GM18499 (cell line): Measurements from ENCODE around the gene RAB11FIP3.
"Not testable (repeated sequence)": the region's sequence is repeated elsewhere in the genome, so short reads cannot be mapped to it uniquely, and the experiment has no call there.

Source experiments
- ATAC-seq: cut with Tn5 transposase; IDR thresholded peaks from one replicate; pipeline ENCODE4 v1.9.1; 2021; ENCODE audit warnings: moderate number of reproducible peaks; ENCODE audit not compliant: insufficient read depth, unreplicated experiment

Gene RAB11FIP3

DNA sequence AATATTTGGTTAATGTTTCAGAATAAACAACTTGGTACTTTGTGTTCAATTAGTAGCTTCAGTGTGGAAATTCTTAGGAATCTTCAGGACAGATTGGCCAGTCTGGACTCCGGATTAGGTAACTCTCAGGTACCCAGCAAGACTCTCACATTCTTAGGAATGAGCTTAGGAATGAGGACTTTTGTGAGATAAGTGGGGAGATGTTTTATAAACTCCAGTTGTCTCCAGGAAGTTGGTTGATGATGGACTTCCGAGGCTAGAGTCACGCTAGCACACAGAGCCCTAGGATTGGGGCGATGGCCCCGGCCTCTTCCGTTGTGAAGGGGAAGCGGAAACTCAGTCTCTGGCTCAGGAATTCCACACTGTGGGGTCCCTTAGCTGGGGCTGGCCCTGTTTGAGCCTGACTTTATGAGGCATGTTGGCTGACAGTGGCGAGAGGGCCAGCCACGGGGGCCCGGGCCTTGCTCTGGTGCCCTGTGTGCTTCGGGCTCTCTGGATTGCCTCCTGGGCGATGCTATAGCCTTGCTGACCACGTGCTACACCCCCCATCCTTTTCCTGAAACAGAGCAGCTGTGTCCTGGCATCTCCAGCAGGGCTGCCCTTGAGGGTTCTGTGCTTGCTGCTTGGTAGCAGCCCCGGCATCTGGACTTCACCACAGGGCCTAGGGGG, 32.4 kb downstream of the RAB11FIP3 start:
- no peak for ATAC-seq

DNA sequence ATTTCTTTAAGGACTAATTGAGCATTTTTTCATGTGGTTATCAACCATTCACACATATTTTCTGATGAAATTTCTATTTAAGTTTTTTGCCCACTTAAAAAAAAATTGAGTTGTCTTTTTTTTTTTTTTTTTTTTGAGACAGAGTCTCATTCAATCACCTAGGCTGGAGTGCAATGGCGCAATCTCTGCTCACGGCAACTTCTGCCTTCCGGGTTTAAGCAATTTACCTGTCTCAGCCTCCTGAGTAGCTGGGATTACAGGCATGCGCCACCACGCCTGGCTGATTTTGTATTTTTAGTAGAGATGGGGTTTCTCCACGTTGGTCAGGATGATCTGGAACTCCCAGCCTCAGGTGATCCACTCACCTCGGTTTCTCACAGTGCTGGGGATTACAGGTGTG, 34.3 kb downstream of the RAB11FIP3 start:
- no peak for ATAC-seq

DNA sequence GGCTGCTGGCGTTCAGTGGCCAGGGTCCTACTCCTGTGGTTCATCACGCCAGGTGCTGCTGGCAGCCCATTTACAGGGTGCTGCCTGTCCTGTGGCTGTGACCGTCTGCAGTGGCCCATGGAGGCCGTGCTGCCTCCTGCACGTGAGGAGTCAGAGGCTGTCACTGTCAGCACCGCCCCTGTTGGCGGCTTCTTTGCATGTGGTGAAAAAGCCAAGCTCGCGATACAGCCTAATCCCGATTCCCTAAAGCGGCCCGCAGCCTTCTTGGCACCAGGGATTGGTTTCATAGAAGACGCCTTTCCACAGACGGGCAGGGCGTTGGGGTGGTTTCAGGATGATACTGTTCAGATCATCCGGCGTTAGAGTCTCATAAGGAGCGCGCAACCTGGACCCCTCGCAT, 35.3 kb downstream of the RAB11FIP3 start:
- no peak for ATAC-seq

DNA sequence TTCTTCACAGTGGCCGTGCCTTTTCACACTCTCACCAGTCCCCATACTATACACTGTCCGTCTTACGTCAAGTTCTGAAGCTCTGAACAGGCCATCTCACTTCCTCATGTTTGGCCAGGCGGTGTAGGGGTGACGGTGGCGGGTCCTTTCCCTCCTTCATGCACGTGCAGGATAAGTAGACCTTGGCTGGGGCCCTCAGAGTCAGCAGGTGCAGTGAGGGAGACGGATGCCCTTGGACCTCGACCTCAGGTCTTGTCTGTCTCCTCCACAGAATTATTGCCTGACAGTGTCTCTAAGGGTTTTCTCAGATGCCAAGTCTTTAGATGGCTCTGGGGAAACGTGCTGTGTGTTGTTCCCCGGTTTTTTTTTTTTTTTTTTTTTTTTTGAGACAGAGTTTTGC, 37.6 kb downstream of the RAB11FIP3 start:
- no peak for ATAC-seq

DNA sequence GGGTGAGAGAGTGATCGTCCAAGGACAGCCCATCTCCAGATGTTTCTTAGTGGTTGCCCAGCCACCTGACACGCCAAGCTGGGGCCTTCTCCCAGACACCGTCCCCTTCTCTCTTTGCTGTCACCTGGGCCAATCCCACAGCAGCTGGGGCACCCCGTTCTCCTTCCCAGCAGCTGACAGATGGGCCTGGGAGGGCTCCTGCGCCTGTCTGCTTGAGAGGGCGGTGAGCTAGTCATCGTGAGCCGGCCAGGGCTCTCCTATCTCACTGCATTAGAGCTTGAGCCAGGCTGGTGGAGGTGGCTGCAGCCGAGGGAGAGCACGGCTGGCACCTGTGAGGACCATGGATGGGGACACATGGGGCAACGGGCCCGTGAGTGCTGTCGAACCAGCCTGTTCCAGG, 41.2 kb downstream of the RAB11FIP3 start:
- ATAC-seq: no peak

DNA sequence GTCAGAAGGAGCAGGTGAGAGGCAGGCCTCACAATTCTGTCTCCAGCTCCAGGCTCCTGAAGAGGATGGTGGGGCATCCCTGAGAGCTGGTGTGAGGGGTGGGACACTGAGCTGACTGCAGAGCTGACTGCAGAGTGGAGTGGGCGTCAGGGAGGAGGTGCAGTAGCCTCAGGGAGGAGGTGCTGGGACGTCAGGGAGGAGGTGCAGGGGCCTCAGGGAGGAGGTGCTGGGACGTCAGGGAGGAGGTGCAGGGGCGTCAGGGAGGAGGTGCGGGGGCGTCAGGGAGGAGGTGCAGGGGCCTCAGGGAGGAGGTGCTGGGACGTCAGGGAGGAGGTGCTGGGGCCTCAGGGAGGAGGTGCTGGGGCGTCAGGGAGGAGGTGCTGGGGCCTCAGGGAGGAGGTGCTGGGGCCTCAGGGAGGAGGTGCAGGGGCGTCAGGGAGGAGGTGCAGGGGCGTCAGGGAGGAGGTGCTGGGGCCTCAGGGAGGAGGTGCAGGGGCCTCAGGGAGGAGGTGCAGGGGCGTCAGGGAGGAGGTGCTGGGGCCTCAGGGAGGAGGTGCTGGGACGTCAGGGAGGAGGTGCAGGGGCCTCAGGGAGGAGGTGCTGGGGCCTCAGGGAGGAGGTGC, 41.9 kb downstream of the RAB11FIP3 start:
- ATAC-seq: not testable (repeated sequence)

DNA sequence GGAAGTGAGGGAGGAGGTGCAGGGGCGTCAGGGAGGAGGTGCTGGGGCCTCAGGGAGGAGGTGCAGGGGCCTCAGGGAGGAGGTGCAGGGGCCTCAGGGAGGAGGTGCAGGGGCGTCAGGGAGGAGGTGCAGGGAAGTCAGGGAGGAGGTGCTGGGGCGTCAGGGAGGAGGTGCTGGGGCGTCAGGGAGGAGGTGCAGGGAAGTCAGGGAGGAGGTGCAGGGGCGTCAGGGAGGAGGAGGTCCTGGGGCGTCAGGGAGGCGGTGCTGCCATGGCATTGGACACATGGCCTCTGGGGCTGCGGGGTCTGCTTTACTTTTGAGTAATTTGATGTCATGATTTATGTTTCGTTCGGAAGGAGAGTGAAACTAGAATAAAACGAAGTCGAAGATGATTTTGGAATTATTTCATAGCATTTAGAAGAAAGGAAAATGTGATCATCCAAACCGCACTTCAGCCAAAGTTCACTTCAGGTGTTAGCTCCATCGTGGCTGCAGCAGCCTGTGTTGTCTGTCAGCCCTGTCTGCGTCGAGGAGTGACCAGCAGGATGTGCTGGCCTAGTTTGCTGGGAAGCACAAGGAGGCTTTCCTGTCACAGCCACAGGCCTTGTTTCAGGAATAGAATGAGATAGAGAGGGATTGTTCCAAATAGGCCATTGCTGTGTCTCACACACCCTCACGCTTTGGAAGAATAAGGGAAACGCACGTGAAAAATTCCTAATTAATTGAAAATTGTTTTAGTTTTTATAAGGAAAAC, 42.8 kb downstream of the RAB11FIP3 start:
- no peak for ATAC-seq

DNA sequence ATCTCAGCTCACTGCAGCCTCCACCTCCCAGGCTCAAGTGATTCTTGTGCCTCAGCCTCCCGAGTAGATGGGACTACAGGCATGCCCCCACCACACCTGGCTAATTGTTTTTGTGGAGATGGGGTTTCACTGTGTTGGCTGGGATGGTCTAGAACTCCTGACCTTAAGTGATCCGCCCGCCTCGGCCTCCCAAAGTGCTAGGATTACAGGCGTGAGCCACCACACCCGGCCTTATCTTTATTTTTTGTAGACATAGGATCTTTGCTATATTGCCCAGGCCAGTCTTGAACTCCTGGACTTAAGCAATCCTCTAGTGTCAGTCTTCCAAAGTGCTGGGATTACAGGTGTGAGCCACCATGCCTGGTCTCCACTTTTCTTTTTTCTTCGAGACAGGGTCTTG, 44.0 kb downstream of the RAB11FIP3 start:
- not testable (repeated sequence) for ATAC-seq

DNA sequence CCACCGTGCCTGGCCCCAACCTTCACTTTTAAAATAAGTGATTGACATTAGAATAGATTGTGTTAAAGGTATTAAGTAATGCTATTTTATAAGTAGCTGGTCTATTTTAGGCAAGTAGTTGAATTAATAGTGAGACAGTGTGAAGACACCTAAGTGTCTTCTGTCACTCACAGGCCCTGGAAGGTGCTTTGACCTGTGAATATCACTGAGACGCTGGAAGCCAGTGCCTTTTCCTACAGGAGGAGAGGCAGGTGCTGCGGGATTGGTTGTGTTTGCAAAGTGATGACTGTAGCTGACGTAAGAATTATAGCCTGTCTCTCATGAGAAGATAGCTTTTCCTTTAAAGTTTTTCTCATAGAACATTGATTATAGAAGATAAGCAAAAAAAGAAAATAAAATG, 45.0 kb downstream of the RAB11FIP3 start:
- no peak for ATAC-seq

DNA sequence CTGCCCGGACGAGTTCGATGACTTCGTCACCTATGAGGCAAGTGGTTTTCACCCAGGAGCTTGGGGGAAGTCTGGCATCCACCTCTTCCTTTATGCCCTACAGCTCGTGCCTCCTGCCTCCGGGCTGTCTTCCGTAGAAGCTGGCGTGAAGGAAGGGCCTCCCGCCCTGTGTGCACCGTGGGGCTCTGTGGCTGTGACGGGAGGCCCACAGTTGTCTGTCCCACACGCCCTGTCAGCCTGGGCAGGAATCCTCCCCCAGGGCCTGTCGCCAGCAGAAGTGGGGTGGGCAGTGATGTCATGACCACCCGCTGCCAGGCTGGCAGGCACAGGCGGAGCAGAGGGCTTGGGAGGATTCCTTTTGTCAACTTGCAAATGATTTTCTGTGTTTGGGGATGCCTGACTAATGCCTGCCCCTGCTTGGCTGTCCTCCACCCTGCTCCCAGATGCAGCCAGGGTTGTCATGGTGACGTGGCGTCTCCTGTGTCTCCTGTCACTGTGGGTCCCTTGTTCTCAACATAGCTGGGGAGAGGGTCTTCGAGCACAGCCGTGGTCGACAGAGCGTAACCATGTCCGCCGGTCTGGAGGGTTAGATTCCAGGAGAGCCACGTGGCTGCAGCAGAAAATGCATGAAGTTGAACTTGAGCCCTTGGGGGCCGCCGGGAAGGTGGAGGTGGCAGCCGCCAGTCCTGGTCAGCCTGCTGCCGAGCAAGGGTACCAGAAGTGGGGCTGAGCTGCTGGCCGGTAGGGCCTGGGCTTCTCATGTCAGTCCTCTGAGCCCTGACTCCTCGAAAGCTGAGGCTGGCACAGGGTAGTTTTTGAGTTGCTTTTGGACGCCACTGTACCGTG, 46.1 kb downstream of the RAB11FIP3 start:
- ATAC-seq: no peak

DNA sequence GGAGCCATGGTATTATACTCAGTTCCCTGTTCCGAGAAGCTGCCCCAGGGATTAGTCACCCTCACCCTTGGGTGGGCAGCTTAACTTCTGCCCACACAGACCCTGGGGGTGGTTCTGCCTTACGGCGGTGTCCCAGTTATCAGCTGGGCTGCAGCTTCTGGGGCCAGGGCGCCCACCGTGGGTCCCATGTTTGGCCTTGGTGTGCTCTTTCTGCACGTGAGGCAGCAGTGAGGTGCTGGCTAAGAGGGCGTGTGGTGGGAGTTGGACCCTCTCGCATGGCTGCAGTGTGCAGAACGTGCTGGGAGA, 46.7 kb downstream of the RAB11FIP3 start:
- ATAC-seq: no peak

DNA sequence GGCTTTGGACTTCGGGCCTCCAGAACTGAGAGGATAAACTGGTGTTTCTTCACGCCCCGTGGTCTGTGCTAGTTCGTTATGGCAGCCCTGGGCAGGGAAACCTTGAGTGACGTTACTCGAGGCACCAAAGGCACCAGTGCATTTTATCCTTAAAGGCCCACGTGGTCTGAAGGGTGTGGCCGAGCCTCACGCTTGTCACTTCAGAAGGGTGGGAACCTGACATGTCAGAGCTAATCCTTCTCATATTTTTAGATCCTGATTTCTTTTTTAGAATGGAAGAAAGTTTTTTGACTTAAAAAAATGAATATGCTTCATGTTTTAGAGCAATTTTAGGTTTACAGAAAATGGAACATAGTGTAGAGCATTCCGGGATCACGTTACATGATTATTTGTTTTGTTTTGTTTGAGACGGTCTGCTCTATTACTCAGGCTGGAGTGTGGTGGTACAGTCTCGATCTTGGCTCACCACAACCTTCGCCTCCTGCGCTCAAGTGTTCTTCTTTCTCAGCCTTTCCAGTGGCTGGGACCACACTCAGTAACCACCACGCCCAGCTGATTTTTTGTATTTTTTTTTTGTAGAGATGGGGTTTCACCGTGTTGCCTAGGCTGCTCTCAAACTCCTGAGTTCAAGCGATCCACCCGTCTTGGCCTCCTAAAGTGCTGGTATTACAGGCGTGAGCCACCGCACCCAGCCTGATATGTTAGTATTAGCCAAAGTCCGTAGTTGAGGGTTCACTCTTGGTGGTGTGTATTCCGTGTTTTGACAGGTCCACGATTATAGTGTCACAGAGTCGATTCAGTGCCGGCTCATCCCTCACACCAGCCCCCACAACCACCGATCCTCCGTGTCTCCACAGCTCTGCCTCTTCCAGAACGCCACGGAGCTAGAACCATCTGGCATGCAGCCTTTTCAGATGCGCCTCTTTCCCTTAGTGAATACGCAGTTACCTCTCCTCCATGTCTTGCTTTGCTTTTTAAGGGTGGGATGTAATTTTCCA, 47.9 kb downstream of the RAB11FIP3 start:
- no peak for ATAC-seq

DNA sequence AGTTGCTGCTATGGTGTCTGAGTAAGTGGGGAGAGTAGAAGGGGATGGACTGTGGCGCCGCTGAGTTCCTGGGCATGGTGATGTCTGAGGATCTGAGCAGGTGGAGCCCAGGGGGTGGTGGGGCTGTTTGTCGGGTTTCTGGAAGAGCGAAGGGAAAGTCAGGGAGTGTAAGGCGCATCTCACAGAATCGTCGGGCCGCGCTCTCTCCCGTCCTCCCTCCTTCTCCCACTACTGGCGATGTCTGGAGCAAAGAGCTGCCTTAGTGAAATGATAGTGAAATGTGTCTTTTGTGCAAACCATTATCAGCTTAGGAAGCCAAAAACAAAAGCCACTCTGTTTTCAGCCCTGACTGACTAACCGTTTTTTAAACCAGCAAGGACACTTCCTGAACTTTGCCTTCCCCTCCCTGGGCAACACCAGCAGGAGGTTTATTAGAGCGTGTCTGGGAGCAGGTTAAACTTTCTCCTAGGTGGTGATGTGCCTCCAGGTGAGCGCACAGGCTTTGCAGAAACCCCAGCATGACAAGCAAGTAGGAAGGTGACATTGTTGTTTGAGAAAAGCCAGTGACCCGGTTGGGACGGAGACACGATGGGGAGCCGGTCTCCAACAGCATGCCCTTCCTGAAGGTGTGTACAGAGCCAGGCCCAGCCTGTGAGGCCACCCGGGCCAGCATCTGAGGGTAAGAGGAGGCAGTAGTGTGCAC, 49.1 kb downstream of the RAB11FIP3 start:
- ATAC-seq: no peak

DNA sequence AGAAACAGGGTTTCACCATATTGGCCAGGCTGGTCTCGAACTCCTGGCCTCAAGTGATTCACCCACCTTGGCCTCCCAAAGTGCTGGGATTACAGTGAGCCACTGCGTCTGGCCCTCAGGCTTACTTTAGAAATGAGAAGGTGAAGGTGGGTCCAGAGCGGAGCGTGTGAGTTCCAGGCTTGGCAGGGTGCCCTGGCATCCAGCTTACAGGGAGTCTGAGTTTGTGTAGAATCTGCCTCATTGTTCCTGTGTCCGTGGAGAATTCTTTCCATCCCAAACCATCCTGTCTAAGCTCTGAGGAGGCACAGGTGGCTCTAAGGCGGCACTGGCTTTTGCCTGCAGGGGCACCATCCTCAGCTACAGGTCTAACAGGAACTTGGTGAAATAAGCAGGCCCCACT, 50.6 kb downstream of the RAB11FIP3 start:
- ATAC-seq: no peak

DNA sequence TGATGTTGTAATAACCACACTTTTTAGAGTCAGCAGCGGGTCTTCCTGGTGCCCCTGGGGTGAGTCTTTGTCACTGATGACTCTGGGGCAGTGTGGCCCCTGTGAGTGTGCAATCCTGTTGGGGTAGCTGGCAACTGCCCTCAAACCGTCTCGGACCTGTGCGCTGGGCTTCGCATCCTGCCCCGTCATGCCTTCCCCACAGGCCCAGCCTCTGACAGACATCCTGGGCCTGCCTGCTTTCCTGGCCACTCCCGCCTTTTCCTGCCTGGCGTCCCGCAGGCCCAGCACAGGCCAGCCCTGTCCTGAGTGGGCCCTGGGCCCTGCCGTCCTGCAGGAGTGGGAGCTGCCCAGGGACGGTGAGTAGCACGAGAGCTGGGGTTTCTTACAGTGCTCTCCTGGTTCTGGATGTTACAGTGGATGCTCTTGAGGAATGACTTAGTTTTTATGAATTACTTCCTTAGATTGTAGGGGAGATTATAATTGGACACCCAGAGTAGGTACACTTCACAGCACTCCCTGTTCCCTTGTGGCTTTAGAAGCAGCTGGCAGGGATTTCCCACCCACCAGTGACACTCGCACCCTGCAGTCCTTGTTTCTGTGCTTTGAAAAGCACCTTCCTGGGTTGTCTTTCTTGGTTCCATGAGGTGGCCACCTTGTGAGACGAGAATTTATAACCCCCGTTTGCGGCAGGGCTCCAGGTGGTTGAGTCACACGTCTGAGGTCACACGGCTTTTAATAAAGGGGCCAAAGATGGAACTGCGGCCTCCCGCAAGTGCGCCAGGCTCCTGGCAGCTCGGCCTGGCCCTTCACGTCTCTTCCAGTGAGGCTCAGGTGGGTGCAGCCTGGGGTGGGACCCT, 52.1 kb downstream of the RAB11FIP3 start:
- ATAC-seq: no peak

DNA sequence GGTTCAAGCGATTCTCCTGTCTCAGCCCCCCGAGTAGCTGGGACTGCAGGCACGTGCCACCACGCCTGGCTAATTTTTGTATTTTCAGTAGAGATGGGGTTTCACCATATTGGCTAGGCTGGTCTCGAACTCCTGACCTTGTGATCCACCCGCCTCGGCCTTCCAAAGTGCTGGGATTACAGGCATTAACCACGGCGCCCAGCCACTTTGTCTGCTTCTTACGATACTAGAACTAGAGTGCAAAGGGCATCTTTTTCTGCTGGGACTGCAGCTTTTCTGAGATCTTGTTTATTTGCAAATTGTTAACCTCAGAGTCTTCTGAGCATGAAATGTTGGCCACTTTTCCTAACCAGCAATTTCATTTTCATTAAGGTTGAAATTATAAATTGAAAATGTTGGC, 52.8 kb downstream of the RAB11FIP3 start:
- ATAC-seq: not testable (repeated sequence)

DNA sequence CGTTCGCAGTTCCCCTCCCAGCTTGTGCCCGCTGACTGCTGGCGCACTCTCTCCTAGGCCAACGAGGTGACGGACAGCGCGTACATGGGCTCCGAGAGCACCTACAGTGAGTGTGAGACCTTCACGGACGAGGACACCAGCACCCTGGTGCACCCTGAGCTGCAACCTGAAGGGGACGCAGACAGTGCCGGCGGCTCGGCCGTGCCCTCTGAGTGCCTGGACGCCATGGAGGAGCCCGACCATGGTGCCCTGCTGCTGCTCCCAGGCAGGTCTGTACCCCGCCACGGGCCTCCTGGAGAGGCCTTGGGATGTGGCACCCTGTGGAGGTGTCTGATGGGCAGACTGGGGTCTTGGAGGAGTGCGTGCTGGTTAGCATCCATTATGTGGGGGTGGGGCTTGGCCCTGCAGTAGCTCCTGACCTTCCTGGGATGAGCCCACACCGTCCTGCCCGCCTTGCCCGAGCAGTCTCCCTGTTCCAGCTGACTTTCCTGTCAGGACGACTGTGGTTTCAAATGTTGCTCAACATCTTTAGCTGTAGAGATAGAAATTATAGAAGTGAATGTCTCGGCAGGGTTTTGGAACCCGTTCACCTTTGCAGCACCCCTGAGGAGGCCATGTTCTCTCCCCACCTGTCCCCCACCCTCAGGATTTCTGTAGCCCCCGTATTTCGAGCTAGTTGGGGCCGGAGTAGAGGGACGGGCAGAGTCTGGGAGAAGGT, 57.2 kb downstream of the RAB11FIP3 start:
- ATAC-seq: no peak
